Neural cell (in vitro differentiated cells): ENCODE results near the gene AP3D1. TPM values are rescaled to one million over a fixed set of nuclear protein-coding genes. Genes with fewer than 3 reads are reported as not detected.
A peak's percentile ranks its signal among the peaks of the same experiment; 100 is the strongest.
"Not testable (repeated sequence)": the region's sequence is repeated elsewhere in the genome, so short reads cannot be mapped to it uniquely, and the experiment has no call there.

Experiments used
- H2AFZ ChIP-seq: fragments of 200-600, 300-800 bp; sonication (generic), shearing (Covaris generic); 2 replicates; pipeline ENCODE4 v1.6.0; 2014; ENCODE audit warnings: low read depth, mild to moderate bottlenecking, antibody characterized with exemption, low read length, moderate library complexity
- H3F3A ChIP-seq: fragments of 200-600 bp; shearing (Covaris generic); 2 replicates; pipeline ENCODE4 v1.6.1; 2016; ENCODE audit warnings: mild to moderate bottlenecking, moderate library complexity, mixed read lengths, antibody characterized with exemption, low read length; ENCODE audit not compliant: insufficient read depth, poor library complexity, severe bottlenecking
- H3K27ac ChIP-seq: fragments of 200-600, 300-800 bp; sonication (generic), shearing (Covaris generic); 2 replicates; pipeline ENCODE4 v1.5.1; 2014; ENCODE audit warnings: mild to moderate bottlenecking, low read length, moderate library complexity
- H3K27me3 ChIP-seq: fragments of 300-800, 200-600 bp; sonication (generic), shearing (Covaris generic); 2 replicates; pipeline ENCODE4 v1.6.0; 2014; ENCODE audit warnings: mild to moderate bottlenecking, low read depth, low read length, moderate library complexity; ENCODE audit not compliant: insufficient read depth
- H3K36me3 ChIP-seq: fragments of 300-800, 200-600 bp; sonication (generic), shearing (Covaris generic); 2 replicates; pipeline ENCODE4 v1.5.1; 2014; ENCODE audit warnings: mild to moderate bottlenecking, antibody characterized with exemption, low read length, moderate library complexity; ENCODE audit not compliant: insufficient read depth
- H3K4me2 ChIP-seq: fragments of 300-800, 200-600 bp; sonication (generic), shearing (Covaris generic); 2 replicates; pipeline ENCODE4 v1.6.0; 2014; ENCODE audit warnings: mild to moderate bottlenecking, low read length
- H3K4me3 ChIP-seq: fragments of 300-800, 200-600 bp; sonication (generic), shearing (Covaris generic); 2 replicates; pipeline ENCODE4 v1.5.1; 2014; ENCODE audit warnings: mild to moderate bottlenecking, low read length, moderate library complexity
- H3K79me2 ChIP-seq: fragments of 200-600 bp; shearing (Covaris generic); replicated peaks from 2 replicates; pipeline ENCODE4 v1.6.0; 2014; ENCODE audit warnings: mild to moderate bottlenecking, low read length, moderate library complexity; ENCODE audit not compliant: insufficient read depth
- H3K9ac ChIP-seq: fragments of 300-800, 200-600 bp; sonication (generic), shearing (Covaris generic); 2 replicates; pipeline ENCODE4 v1.6.1; 2016; ENCODE audit warnings: mild to moderate bottlenecking, low read length, mixed read lengths
- H3K9me2 ChIP-seq: fragments of 200-600 bp; shearing (Covaris generic); 2 replicates; pipeline ENCODE4 v1.6.1; 2016; ENCODE audit warnings: mild to moderate bottlenecking, low read length, mixed read lengths; ENCODE audit not compliant: insufficient read depth
- H3K9me3 ChIP-seq: fragments of 200-600, 300-800 bp; sonication (generic), shearing (Covaris generic); 2 replicates; pipeline ENCODE4 v1.6.1; 2016; ENCODE audit warnings: mild to moderate bottlenecking, mixed run types, low read length, moderate library complexity, mixed read lengths
- H4K20me1 ChIP-seq: fragments of 200-600 bp; shearing (Covaris generic); 2 replicates; pipeline ENCODE4 v1.6.1; 2016; ENCODE audit warnings: mild to moderate bottlenecking, mixed run types; ENCODE audit not compliant: insufficient read depth
- CTCF ChIP-seq: fragments of 450-650 bp; IDR thresholded peaks from 2 replicates; pipeline ENCODE4 v1.5.1; 2014; ENCODE audit warnings: antibody characterized with exemption, mild to moderate bottlenecking, moderate library complexity; ENCODE audit not compliant: poor library complexity, severe bottlenecking
- EP300 ChIP-seq: fragments of 450-650 bp; conservative IDR thresholded peaks from 2 replicates; pipeline ENCODE4 v1.6.1; 2014; ENCODE audit warnings: antibody characterized with exemption, mild to moderate bottlenecking, moderate library complexity; ENCODE audit not compliant: poor library complexity, severe bottlenecking
- EZH2 ChIP-seq: fragments of 200-600, 300-800 bp; shearing (Covaris generic), sonication (generic); IDR thresholded peaks from 2 replicates; pipeline ENCODE4 v1.6.1; 2014; ENCODE audit warnings: antibody characterized with exemption, low read length, borderline replicate concordance, mild to moderate bottlenecking; ENCODE audit not compliant: insufficient read depth, poor library complexity, severe bottlenecking
- MXI1 ChIP-seq: fragments of 450-650 bp; conservative IDR thresholded peaks from 2 replicates; pipeline ENCODE4 v1.6.1; 2014; ENCODE audit warnings: antibody characterized with exemption, mild to moderate bottlenecking; ENCODE audit not compliant: poor library complexity, severe bottlenecking
- POLR2AphosphoS5 ChIP-seq: IDR thresholded peaks from 2 replicates; pipeline ENCODE4 v1.6.1; 2012
- TAF1 ChIP-seq: IDR thresholded peaks from 2 replicates; pipeline ENCODE4 v1.6.1; 2012; ENCODE audit warnings: low read depth
- polyA minus RNA-seq: library from RNA; depleted of rRNA, polyadenylated mRNA; stranded (reverse); fragments of >200 nt; gene quantifications from 2 replicates; pipeline ENCODE4 v1.2.3, GENCODE V29; 2014
- polyA plus RNA-seq: library from polyadenylated mRNA; depleted of rRNA; stranded (reverse); fragments of >200 nt; gene quantifications from 2 replicates; pipeline ENCODE4 v1.2.3, GENCODE V29; 2014

The AP3D1 gene
- polyA plus RNA-seq: 60.7 and 88.2 TPM in 2 replicates
- 72.6 and 89.4 TPM in 2 replicates for polyA minus RNA-seq

- Histone ChIP-seq H3K27ac (peak within 1 kb of the TSS; percentile 76), H3F3A (no peaks in the 10 kb centered on the region), H2AFZ (peak within 1 kb of the TSS; percentile 56), H3K9ac (peak within 1 kb of the TSS; percentile 96), H3K36me3 (no peaks in the 10 kb centered on the region), H3K79me2 (peaks cover 42% of the 10 kb centered on the region), H3K9me2 (no peaks in the 10 kb centered on the region), H4K20me1 (peaks cover 4% of the 10 kb centered on the region), H3K4me2 (peak within 1 kb of the TSS; percentile 94), H3K4me3 (peak within 1 kb of the TSS; percentile 99), H3K9me3 (no peaks in the 10 kb centered on the region), H3K27me3 (no peaks in the 10 kb centered on the region)
- TF ChIP-seq MXI1: peak; percentile 99
- TF ChIP-seq POLR2AphosphoS5: peak; percentile 90
- TF ChIP-seq EP300: peak; percentile 27
- no peak for TF ChIP-seq EZH2
These were observed at the start of gene AP3D1 for GRCh38 chr19:2151339-2152229. TSS of gene AP3D1 (minus strand) at chr19:2151566. CDS start at chr19:2151334, 232 bp downstream.

DNA sequence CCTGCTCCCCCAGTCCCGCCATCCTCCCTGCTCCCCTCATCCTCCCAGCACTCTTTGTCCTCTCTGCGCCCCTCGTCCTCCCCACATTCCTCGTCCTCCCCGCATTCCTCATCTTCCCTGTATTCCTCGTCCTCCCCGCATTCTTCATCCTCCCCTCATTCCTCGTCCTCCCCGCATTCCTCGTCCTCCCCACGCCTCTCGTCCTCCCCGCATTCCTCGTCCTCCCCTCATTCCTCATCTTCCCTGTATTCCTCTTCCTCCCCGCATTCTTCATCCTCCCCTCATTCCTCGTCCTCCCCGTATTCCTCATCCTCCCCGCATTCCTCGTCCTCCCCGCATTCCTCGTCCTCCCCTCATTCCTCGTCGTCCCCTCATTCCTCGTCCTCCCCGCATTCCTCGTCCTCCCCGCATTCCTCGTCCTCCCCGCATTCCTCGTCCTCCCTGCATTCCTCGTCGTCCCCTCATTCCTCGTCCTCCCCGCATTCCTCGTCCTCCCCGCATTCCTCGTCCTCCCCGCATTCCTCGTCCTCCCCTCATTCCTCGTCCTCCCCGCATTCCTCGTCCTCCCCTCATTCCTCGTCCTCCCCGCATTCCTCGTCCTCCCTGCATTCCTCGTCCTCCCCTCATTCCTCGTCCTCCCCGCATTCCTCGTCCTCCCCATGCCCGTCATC lies 49.4 kb upstream of the AP3D1 start:
- not testable (repeated sequence) for H3K36me3 ChIP-seq, H3K27me3 ChIP-seq

DNA sequence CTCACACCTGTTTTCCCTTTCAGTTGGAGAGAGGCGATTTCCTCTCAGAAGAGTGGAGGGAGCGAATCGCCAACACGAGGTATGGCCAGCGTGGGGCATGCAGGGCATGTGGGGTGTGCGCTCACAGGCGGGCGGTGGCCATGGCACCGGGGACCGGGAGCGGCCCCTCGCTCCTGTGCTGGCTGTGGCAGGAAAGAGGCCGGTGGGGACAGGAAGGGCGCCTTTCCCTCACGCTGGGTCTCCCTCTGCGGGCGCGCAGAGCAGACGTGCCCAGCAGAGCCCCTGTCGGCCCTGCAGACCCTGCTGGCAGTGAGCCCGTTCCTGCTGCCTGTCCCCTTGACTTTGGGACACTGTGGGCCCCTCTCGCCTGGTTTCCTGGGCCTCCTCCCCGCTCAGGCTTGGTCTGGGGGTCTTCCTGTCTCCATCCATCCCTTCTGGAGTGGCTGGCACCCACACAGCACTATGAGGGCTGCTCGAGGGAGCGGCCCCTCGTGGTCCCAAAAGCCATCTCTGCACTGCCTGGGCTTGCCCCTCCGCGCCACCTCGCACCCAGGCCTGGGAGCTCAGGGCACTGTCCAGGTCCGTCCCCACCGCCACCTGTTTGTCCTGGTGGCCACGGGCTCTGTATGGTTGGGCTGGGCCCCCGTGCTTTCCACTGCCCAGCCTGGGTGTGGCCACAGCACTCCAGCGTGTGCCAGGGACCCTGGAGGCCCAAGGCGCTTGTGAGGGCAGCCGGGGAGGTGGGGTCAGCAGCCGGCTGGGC lies 48.7 kb upstream of the AP3D1 start:
- no peaks in the 10 kb centered on the region for H3K27me3 ChIP-seq
- H4K20me1 ChIP-seq: no peaks in the 10 kb centered on the region
- TF ChIP-seq TAF1 (no peak), CTCF (no peak)
- no peak overlapping the region for H3K9ac ChIP-seq
- H2AFZ ChIP-seq: no peak overlapping the region
- no peaks in the 10 kb centered on the region for H3K9me3 ChIP-seq
- no peak overlapping the region for H3K4me2 ChIP-seq
- H3K9me2 ChIP-seq: no peaks in the 10 kb centered on the region
- no peak overlapping the region for H3K27ac ChIP-seq
- no peaks in the 10 kb centered on the region for H3K36me3 ChIP-seq
- no peak overlapping the region for H3K4me3 ChIP-seq
- no peaks in the 10 kb centered on the region for H3F3A ChIP-seq
- H3K79me2 ChIP-seq: peaks cover 3% of the 10 kb centered on the region

More for the DNA sequence above, 49.4 kb upstream of the AP3D1 start:
- not testable (repeated sequence) for H3K4me3 ChIP-seq, H3K27ac ChIP-seq, H3K4me2 ChIP-seq, H3K79me2 ChIP-seq, H3K9me2 ChIP-seq, H2AFZ ChIP-seq, H3K9me3 ChIP-seq, H4K20me1 ChIP-seq, H3K9ac ChIP-seq, H3F3A ChIP-seq
